DMS114 treated with DMSO at 0.1 percent for 48 hours (cell line): Measurements from ENCODE around the gene ACR.
A peak's percentile ranks its signal among the peaks of the same experiment; 100 is the strongest.
"Not testable (repeated sequence)": the region's sequence is repeated elsewhere in the genome, so short reads cannot be mapped to it uniquely, and the experiment has no call there.

Source experiments
- DNase-seq: peaks from one replicate; lab custom pipeline; 2025; ENCODE audit not compliant: unreplicated experiment; lab: John Stamatoyannopoulos, UW

The ACR gene

GRCh38 chr22:50761829-50762228 is 23.8 kb downstream of the ACR start:
- not testable (repeated sequence) for DNase-seq

GRCh38 chr22:50764288-50764687 is 26.3 kb downstream of the ACR start:
- not testable (repeated sequence) for DNase-seq

GRCh38 chr22:50775132-50775531 is 37.1 kb downstream of the ACR start:
- DNase-seq = peak; percentile 49

GRCh38 chr22:50777631-50778030 is 39.6 kb downstream of the ACR start:
- DNase-seq = not testable (repeated sequence)

GRCh38 chr22:50780244-50780643 is 42.2 kb downstream of the ACR start:
- DNase-seq = not testable (repeated sequence)

- DNase-seq = not testable (repeated sequence)
Measured at GRCh38 chr22:50782253-50782652, 44.2 kb downstream of the ACR start.

- peak; percentile 57 for DNase-seq
Measured at GRCh38 chr22:50783033-50783879, 45.3 kb downstream of the ACR start, which contains the start of gene RABL2B. RABL2B (minus strand) TSS chr22:50783636; CDS start chr22:50782294, 1,342 bp downstream.

GRCh38 chr22:50783880-50784276 is 45.9 kb downstream of the ACR start:
- DNase-seq = not testable (repeated sequence)

- not testable (repeated sequence) for DNase-seq
Measured at GRCh38 chr22:50785289-50785688, 47.3 kb downstream of the ACR start.

GRCh38 chr22:50786936-50787335 is 48.9 kb downstream of the ACR start:
- DNase-seq = not testable (repeated sequence)
